Astrocyte (in vitro differentiated cells and primary cell): ENCODE results near the gene GMPPA.

Experiments
- EZH2 ChIP-seq: IDR thresholded peaks from 2 replicates; pipeline ENCODE4 v1.6.1; 2012; ENCODE audit warnings: mild to moderate bottlenecking, low read length, inconsistent platforms; ENCODE audit not compliant: insufficient read depth
- TF ChIP-seq, protein P1 (sequence below): IDR thresholded peaks from 2 replicates; pipeline ENCODE4 v1.5.1; 2011; ENCODE audit warnings: low read depth, mild to moderate bottlenecking, inconsistent platforms, low read length, moderate library complexity; ENCODE audit not compliant: insufficient read depth

DNA sequence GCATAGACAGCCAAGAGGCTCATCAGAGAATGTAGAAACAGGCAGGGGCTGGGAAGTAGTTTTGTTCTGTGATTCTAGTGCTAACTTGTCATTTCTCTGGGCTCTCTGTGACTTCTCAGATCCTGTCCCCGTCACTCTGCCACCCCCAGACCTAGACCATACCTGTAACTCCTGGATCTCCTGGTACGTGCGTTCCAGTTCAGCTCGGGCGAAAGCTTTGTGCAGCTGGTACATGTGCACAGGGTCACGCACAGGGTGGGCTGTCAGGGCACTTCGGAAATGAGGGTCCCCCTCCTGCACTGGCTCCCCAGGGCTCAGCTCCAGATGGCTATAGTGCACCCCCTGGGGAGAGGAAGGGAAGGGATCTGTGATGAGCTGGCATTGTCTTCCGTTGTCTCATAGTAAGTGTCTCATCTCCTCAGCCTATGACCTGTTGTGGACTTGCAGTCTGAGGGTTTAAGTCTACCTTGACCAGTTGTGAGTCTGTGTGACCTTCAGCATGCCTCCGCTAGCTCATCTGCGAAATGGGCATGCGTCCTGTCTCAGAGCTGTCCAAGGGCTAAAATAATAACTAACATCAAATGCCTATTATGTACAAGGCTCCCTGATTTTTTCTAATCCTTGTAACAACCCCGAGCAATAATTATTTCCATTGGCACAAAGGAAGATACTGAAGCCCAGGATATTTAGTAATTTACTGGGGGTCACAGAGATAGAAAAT is 42.3 kb downstream of the GMPPA start:
- TF ChIP-seq, protein P1, sequence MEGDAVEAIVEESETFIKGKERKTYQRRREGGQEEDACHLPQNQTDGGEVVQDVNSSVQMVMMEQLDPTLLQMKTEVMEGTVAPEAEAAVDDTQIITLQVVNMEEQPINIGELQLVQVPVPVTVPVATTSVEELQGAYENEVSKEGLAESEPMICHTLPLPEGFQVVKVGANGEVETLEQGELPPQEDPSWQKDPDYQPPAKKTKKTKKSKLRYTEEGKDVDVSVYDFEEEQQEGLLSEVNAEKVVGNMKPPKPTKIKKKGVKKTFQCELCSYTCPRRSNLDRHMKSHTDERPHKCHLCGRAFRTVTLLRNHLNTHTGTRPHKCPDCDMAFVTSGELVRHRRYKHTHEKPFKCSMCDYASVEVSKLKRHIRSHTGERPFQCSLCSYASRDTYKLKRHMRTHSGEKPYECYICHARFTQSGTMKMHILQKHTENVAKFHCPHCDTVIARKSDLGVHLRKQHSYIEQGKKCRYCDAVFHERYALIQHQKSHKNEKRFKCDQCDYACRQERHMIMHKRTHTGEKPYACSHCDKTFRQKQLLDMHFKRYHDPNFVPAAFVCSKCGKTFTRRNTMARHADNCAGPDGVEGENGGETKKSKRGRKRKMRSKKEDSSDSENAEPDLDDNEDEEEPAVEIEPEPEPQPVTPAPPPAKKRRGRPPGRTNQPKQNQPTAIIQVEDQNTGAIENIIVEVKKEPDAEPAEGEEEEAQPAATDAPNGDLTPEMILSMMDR = no peak
- TF ChIP-seq EZH2 = no peak
